ENCODE results near the gene TNFAIP2.

The TNFAIP2 gene

DNA sequence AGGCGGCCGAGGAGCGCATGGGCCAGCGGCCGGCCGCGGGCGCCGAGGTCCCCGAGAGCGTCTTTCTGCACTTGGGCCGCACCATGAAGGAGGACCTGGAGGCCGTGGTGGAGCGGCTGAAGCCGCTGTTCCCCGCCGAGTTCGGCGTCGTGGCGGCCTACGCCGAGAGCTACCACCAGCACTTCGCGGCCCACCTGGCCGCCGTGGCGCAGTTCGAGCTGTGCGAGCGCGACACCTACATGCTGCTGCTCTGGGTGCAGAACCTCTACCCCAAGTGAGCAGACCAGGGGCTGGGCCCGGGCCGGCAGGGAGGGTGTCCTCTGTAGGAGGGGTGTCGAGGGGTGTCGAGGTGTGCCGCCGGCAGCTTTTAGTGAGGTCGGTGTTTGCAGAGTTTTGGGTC lies 4.1 kb downstream of the TNFAIP2 start:
- TF ChIP-seq, protein P1, sequence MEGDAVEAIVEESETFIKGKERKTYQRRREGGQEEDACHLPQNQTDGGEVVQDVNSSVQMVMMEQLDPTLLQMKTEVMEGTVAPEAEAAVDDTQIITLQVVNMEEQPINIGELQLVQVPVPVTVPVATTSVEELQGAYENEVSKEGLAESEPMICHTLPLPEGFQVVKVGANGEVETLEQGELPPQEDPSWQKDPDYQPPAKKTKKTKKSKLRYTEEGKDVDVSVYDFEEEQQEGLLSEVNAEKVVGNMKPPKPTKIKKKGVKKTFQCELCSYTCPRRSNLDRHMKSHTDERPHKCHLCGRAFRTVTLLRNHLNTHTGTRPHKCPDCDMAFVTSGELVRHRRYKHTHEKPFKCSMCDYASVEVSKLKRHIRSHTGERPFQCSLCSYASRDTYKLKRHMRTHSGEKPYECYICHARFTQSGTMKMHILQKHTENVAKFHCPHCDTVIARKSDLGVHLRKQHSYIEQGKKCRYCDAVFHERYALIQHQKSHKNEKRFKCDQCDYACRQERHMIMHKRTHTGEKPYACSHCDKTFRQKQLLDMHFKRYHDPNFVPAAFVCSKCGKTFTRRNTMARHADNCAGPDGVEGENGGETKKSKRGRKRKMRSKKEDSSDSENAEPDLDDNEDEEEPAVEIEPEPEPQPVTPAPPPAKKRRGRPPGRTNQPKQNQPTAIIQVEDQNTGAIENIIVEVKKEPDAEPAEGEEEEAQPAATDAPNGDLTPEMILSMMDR (IDR thresholded peaks at IDR 0.05; ENCODE audit: borderline replicate concordance, insufficient read depth, low read depth, low read length) = no peak
- H3K4me3 ChIP-seq (ENCODE audit: low read depth, low read length) = no peak overlapping the region

DNA sequence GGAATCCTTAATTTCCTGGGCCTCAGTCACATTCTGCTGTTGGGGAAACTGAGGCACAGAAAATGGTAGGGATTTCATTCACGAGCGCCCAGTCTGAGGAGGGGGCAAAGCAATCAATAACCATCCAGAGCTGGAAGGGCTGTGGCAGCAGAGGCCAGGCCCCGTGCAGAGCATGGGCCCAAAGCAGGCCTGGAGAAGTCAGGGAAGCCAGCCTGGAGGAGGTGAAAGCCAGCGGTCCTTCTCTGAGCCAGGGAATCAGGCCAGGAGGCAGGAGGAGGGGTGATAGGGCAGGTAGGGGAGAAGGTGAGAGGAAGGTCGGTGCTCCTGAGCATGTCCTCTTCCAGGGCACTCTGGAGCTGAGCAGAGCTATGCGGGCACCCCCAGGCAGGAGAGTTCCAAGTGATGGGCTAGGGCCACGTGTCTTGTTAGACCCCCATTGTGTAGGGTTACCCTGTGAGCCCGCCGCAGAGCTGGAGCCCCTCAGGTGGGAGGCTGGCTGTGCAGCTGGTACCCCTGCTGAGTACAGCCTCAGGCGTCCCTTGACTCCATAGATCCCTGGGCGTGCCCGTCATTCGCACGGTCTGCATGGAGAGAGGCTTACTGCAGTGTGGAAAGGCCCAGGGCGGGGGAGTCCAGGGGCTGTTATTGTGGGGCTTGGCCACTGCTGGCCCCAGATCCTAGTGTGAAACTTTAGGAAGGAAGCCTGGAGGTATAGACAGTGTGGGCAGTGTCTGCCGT lies 4.8 kb downstream of the TNFAIP2 start:
- no peak overlapping the region for H3K4me3 ChIP-seq (ENCODE audit: low read depth, low read length)
- TF ChIP-seq, protein P1 (IDR thresholded peaks at IDR 0.05; ENCODE audit: borderline replicate concordance, insufficient read depth, low read depth, low read length) = no peak

DNA sequence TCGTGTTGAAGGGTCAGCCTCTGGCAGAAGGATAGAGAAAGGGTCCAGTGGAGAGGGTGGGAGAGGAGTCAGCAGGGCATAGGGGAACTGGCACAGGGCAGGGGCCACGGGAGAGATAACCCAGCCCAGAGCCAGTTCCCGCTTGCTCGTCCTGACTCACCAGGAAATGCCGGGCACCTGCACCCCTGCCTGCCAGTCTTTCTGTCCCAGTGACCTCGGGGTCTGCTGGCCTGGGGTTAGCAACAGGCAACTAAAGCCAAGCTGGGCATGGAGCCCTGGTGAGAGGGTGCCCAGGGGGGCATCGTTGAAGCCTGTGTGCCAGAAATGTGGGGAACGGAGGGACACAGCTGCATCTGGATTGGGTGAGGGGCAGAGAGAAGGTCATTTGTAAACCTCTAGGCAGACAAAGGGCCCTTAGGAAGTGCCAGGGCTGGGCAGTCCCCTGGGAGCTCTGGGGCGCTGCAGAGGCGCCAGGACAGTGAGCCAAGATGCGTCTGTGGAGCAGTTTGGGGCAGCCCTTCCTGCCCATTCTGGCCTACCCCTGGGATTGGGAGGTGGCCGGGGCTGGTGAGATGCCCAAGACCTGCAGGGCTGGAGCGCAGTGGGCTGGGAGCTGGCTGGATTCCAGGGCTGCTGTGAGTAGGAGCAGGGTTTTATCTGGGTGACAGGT lies 5.5 kb downstream of the TNFAIP2 start:
- H3K4me3 ChIP-seq (ENCODE audit: low read depth, low read length) = no peak overlapping the region
- TF ChIP-seq, protein P1 (IDR thresholded peaks at IDR 0.05; ENCODE audit: borderline replicate concordance, insufficient read depth, low read depth, low read length) = no peak

DNA sequence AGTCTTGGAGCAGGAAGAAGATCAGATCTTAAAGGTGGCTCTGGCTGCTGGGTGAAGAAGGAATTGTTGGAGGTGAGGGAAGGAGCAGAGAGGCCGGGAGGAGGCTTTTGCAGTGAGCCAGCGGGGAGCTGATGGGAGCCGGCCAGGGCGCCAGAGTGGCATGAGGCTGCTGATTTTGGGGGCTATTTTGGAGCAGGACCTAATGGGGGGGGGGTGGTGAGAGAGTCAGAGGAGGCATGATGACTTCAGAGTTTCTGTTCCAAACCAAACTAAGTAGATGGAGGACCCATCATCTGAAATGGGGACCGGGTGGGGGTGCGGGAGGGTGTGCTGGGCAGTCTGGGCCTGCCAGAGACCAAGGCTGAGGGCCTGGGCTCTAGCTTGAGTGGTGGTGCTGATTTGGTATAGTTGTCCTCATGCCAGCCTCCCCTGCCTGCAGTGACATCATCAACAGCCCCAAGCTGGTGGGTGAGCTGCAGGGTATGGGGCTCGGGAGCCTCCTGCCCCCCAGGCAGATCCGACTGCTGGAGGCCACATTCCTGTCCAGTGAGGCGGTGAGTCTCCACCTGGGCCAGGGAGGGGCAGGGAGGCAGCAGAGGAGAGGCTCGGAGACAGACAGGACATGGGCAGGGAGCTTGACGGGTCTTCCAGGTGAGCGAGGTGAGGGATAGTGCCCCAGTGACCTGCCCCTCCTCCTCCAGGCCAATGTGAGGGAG lies 6.2 kb downstream of the TNFAIP2 start:
- TF ChIP-seq, protein P1 (IDR thresholded peaks at IDR 0.05; ENCODE audit: borderline replicate concordance, insufficient read depth, low read depth, low read length) = no peak
- no peak overlapping the region for H3K4me3 ChIP-seq (ENCODE audit: low read depth, low read length)

DNA sequence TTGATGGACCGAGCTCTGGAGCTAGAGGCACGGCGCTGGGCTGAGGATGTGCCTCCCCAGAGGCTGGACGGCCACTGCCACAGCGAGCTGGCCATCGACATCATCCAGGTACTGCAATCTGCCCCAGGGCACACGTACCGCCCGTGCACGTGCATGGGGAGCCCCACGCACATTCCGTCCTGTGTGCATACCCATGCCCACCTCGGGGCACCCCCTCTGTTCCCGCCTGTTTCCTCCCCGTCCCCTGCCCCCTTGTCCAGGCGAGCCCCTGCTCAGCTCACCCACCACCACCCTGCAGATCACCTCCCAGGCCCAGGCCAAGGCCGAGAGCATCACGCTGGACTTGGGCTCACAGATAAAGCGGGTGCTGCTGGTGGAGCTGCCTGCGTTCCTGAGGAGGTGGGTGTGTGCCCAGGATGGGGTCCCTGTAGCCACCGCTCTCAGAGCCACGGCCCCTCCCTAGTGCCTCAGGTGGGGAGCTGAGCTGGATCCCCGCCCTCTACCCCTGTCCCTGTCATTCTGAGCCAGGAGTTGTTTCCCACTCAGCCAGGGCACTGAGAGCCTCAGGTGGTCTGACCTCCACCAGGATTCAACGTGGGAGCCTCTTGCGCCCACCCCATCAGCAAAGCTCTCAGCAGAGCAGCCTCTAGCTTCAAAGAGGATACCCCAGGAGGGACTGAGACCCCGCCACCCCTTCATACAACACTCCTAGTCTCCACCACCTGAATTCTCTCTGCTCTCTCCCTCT lies 6.9 kb downstream of the TNFAIP2 start:
- TF ChIP-seq, protein P1 (IDR thresholded peaks at IDR 0.05; ENCODE audit: borderline replicate concordance, insufficient read depth, low read depth, low read length) = no peak
- no peak overlapping the region for H3K4me3 ChIP-seq (ENCODE audit: low read depth, low read length)

DNA sequence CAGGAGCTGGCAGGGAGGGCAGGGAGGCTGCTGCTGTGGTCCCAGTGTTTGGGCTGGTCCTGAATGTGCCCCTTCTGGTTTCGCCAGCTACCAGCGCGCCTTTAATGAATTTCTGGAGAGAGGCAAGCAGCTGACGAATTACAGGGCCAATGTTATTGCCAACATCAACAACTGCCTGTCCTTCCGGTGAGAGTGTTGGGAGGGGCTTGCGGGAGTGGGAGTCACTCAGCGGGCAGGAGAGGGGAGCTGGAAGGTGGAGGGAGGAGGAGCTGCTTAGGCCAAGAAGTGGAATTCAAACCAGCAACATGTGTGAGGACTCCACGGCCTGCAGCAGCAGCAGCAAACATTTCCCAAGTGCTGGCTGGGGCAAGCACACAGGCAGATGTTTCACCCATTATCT lies 7.7 kb downstream of the TNFAIP2 start:
- no peak overlapping the region for H3K4me3 ChIP-seq (ENCODE audit: low read depth, low read length)
- TF ChIP-seq, protein P1 (IDR thresholded peaks at IDR 0.05; ENCODE audit: borderline replicate concordance, insufficient read depth, low read depth, low read length) = no peak
